ENCODE results near the gene ZNF438.
"Not testable (repeated sequence)": the region's sequence is repeated elsewhere in the genome, so short reads cannot be mapped to it uniquely, and the experiment has no call there.

Gene ZNF438

DNA sequence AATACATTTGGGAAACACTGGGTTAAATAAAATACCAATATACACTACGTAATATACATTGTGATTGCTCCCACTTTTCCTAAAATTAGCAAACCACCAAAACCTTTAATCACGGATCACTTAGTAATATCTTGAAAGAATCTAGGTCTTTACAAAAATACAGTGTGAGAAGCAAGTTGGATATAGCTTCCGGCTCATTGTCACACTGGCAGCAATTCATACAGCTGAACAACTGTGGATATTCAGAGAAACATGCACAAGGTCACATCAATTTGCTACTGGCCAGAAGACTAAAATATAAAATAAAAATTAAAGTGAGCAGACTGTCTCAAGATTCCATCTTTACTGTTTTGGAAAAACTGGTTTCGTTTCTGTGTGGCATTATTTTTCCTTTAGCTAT is 69.1 kb downstream of the ZNF438 start:
- no peak for DNase-seq (ENCODE audit: low spot score)
- TF ChIP-seq, protein P1, sequence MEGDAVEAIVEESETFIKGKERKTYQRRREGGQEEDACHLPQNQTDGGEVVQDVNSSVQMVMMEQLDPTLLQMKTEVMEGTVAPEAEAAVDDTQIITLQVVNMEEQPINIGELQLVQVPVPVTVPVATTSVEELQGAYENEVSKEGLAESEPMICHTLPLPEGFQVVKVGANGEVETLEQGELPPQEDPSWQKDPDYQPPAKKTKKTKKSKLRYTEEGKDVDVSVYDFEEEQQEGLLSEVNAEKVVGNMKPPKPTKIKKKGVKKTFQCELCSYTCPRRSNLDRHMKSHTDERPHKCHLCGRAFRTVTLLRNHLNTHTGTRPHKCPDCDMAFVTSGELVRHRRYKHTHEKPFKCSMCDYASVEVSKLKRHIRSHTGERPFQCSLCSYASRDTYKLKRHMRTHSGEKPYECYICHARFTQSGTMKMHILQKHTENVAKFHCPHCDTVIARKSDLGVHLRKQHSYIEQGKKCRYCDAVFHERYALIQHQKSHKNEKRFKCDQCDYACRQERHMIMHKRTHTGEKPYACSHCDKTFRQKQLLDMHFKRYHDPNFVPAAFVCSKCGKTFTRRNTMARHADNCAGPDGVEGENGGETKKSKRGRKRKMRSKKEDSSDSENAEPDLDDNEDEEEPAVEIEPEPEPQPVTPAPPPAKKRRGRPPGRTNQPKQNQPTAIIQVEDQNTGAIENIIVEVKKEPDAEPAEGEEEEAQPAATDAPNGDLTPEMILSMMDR (IDR thresholded peaks at IDR 0.05; ENCODE audit: borderline replicate concordance, control extremely low read depth, extremely low read depth, insufficient read depth, missing control alignments), result no peak
- in situ Hi-C loops (cut with MboI; ENCODE audit: low sequenced_read_pairs, unreplicated experiment), result no loop called here

DNA sequence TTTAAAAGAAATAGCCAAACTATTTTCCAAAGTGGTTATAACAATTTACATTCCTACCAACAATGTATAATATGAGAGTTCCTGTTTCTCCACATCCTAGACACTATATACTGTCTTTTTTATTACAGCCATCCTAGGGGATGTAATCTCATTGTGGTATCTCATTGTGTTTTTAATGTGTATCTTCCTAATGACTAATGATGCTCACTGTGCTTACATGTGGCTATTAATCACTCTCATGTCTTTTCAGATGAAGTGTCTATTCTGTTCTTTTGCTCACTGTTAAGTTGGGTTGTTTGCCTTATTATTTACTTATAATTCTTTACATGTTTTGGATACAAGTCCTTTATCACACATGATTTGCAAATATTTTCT is 71.8 kb downstream of the ZNF438 start:
- in situ Hi-C loops (cut with MboI; ENCODE audit: low sequenced_read_pairs, unreplicated experiment), result no loop called here
- TF ChIP-seq, protein P1 (IDR thresholded peaks at IDR 0.05; ENCODE audit: borderline replicate concordance, control extremely low read depth, extremely low read depth, insufficient read depth, missing control alignments), result no peak

DNA sequence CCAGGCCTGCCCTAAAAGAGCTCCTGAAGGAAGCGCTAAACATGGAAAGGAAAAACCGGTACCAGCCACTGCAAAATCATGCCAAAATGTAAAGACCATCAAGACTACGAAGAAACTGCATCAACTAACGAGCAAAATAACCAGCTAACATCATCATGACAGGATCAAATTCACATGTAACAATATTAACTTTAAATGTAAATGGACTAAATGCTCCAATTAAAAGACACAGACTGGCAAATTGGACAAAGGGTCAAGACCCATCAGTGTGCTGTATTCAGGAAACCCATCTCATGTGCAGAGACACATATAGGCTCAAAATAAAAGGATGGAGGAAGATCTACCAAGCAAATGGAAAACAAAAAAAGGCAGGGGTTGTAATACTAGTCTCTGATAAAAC is 82.4 kb downstream of the ZNF438 start:
- in situ Hi-C loops (cut with MboI; ENCODE audit: low sequenced_read_pairs, unreplicated experiment), result not testable (repeated sequence)

More for the DNA sequence above, 71.8 kb downstream of the ZNF438 start:
- no peak for DNase-seq (ENCODE audit: low spot score)

DNA sequence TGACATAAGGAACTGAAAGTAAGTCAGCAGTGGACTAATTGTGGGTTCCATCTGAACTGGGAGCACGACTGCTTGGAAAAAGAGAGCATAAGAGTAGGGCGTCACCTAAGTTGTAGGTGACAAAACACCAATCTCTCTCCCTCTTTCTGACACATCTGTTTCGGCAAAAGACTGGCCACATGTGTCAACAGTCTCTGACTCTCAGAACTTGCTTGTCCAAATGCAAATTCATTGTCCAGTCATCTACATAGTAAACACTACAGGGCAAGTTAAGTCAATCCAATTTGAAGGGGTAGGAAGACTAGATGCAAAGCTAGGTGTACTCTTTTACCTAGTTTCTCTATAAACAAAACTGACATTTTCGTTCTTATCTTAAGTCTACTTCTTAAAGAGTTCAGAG is 87.7 kb downstream of the ZNF438 start:
- in situ Hi-C loops (cut with MboI; ENCODE audit: low sequenced_read_pairs, unreplicated experiment), result no loop called here
- TF ChIP-seq, protein P1 (IDR thresholded peaks at IDR 0.05; ENCODE audit: borderline replicate concordance, control extremely low read depth, extremely low read depth, insufficient read depth, missing control alignments), result no peak
- DNase-seq (ENCODE audit: low spot score), result no peak

More for the DNA sequence above, 82.4 kb downstream of the ZNF438 start:
- DNase-seq (ENCODE audit: low spot score), result not testable (repeated sequence)

DNA sequence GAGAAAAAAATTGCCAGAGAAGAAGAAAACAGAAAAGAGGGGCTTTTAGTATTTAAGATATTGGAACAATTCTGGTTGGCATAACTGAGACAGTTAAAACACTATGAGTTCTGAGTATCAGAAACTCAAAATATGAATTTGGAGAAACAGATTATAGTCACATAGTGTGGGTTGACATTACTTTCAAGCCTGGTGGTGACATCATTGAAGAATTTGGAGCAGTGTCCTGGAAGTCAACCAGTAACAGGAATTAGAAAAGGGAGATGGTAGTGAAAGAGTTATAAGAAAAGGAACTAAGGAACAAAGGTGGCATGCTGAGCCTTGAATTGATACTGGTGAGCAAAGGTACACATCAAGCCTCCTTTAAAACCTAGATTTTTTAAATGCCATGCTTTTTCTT is 88.2 kb downstream of the ZNF438 start:
- in situ Hi-C loops (cut with MboI; ENCODE audit: low sequenced_read_pairs, unreplicated experiment), result no loop called here
- DNase-seq (ENCODE audit: low spot score), result no peak
- TF ChIP-seq, protein P1 (IDR thresholded peaks at IDR 0.05; ENCODE audit: borderline replicate concordance, control extremely low read depth, extremely low read depth, insufficient read depth, missing control alignments), result no peak

DNA sequence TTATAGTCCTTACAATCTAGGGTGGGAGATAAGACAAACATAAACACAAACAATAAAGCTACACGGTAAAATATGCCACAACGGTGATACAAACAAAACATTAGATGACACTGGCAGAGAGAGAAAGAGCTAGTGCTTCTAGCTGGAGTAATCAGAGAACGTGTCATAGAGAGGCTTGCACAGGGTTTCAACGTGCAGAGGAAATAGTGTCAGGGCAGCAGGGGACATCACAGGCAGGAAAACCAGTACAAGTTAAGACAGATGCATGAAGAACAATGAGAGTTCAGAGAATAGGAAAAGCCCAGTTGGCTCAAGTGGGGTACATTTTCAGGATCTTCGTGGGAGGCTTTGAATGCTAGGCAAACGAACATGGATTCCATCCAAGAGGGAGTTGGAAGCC is 91.4 kb downstream of the ZNF438 start:
- TF ChIP-seq, protein P1 (IDR thresholded peaks at IDR 0.05; ENCODE audit: borderline replicate concordance, control extremely low read depth, extremely low read depth, insufficient read depth, missing control alignments), result no peak
- DNase-seq (ENCODE audit: low spot score), result no peak
- in situ Hi-C loops (cut with MboI; ENCODE audit: low sequenced_read_pairs, unreplicated experiment), result no loop called here

DNA sequence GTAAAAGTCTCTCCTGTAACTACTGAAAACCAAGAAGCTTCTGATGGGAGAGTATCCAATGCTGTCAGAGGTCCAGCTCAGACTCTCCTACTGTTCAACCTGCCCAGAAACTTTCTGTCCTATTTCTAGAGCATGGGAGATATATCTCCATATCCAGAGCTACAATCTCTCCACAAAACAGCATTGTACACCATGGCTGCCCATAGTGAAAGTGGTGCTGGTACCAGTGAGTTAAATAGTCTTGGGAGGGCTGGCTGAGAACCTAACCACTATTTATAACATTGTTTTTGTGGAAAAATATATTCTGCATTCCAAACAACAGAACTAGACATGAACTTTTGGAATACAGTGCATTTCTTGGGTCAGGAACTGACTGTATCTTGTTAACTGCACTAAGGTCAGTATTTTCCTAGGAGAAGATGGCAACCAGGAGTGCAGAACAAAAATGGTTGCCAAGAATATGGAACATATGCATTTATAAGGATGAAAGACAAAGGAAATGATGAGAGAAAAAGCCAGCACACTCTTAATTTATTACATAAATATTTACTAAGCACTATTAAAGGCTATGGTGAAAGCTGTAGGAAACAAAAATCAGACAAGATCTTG is 91.9 kb downstream of the ZNF438 start:
- TF ChIP-seq, protein P1 (IDR thresholded peaks at IDR 0.05; ENCODE audit: borderline replicate concordance, control extremely low read depth, extremely low read depth, insufficient read depth, missing control alignments), result no peak
- in situ Hi-C loops (cut with MboI; ENCODE audit: low sequenced_read_pairs, unreplicated experiment), result no loop called here
- DNase-seq (ENCODE audit: low spot score), result no peak
